Thymus (tissue), 2 donors: ENCODE data around the gene UBTD1. TPM values are rescaled to one million over a fixed set of nuclear protein-coding genes. Genes with fewer than 3 reads are reported as not detected.

Source experiments
- polyA plus RNA-seq: library from polyadenylated mRNA; stranded (reverse); fragments of 200-250 nt; gene quantifications from one replicate; pipeline ENCODE4 v1.2.3, GENCODE V29; 2013
- total RNA-seq: library from RNA; stranded (reverse); fragments of 120-200 nt; gene quantifications from one replicate; pipeline ENCODE4 v1.2.4, GENCODE V29; 2013
- donor health status: healthy.

UBTD1 gene
- total and polyA plus RNA-seq, 2 donors = 2.5 to 7.8 TPM

Other genes starting within 250 kb of the UBTD1 start
- 18.2 TPM for gene ARHGAP19, start 206.3 kb upstream of the UBTD1 start, total RNA-seq
- 5.8 TPM for gene ARHGAP19, start 206.3 kb upstream of the UBTD1 start, polyA plus RNA-seq
- gene FRAT1, start 179.7 kb upstream of the UBTD1 start, total RNA-seq = 4.7 TPM
- 6.3 TPM for gene FRAT1, start 179.7 kb upstream of the UBTD1 start, polyA plus RNA-seq
- gene FRAT2, start 164.2 kb upstream of the UBTD1 start, total RNA-seq = 17.5 TPM
- gene FRAT2, start 164.2 kb upstream of the UBTD1 start, polyA plus RNA-seq = 13.1 TPM
- gene RRP12, start 97.6 kb upstream of the UBTD1 start, total RNA-seq = 8.5 TPM
- gene RRP12, start 97.6 kb upstream of the UBTD1 start, polyA plus RNA-seq = 18.9 TPM
- 272 TPM for gene PGAM1, start 72.7 kb upstream of the UBTD1 start, total RNA-seq
- gene PGAM1, start 72.7 kb upstream of the UBTD1 start, polyA plus RNA-seq = 104 TPM
- 60.1 TPM for gene EXOSC1, start 52.9 kb upstream of the UBTD1 start, total RNA-seq
- gene EXOSC1, start 52.9 kb upstream of the UBTD1 start, polyA plus RNA-seq = 53.0 TPM
- gene ZDHHC16, start 52.7 kb upstream of the UBTD1 start, total RNA-seq = 20.8 TPM
- gene ZDHHC16, start 52.7 kb upstream of the UBTD1 start, polyA plus RNA-seq = 24.4 TPM
- 58.4 TPM for gene MMS19, start 502 bp upstream of the UBTD1 start, total RNA-seq
- 107 TPM for gene MMS19, start 502 bp upstream of the UBTD1 start, polyA plus RNA-seq
- gene ANKRD2, start 73.9 kb downstream of the UBTD1 start, total RNA-seq = 0.05 TPM
- gene ANKRD2, start 73.9 kb downstream of the UBTD1 start, polyA plus RNA-seq = 0.68 TPM
- 0.19 TPM for gene HOGA1, start 85.5 kb downstream of the UBTD1 start, total RNA-seq
- 0.18 TPM for gene HOGA1, start 85.5 kb downstream of the UBTD1 start, polyA plus RNA-seq
- gene C10orf62, start 90.8 kb downstream of the UBTD1 start, total RNA-seq = not detected
- not detected for gene C10orf62, start 90.8 kb downstream of the UBTD1 start, polyA plus RNA-seq
- gene MORN4, start 134.6 kb downstream of the UBTD1 start, total RNA-seq = 2.0 TPM
- gene MORN4, start 134.6 kb downstream of the UBTD1 start, polyA plus RNA-seq = 4.7 TPM
- gene PI4K2A, start 141.7 kb downstream of the UBTD1 start, total RNA-seq = 8.9 TPM
- gene PI4K2A, start 141.7 kb downstream of the UBTD1 start, polyA plus RNA-seq = 13.5 TPM
- gene AVPI1, start 188.3 kb downstream of the UBTD1 start, total RNA-seq = 1.4 TPM
- 11.5 TPM for gene AVPI1, start 188.3 kb downstream of the UBTD1 start, polyA plus RNA-seq
- gene MARVELD1, start 214.8 kb downstream of the UBTD1 start, total RNA-seq = 3.7 TPM
- gene MARVELD1, start 214.8 kb downstream of the UBTD1 start, polyA plus RNA-seq = 14.2 TPM
- gene ZFYVE27, start 238.2 kb downstream of the UBTD1 start, total RNA-seq = 13.8 TPM
- 23.7 TPM for gene ZFYVE27, start 238.2 kb downstream of the UBTD1 start, polyA plus RNA-seq